Left lung (tissue), 14 donors: ENCODE data around the gene PPARA. TPM values are rescaled to one million over a fixed set of nuclear protein-coding genes. Genes with fewer than 3 reads are reported as not detected.

ENCODE experiments used
- ATAC-seq: fragments of 200-7000 bp; cut with Tn5 transposase; one replicate; pipeline ENCODE4 v1.9.1; 2020; ENCODE audit warnings: moderate library complexity
- DNase-seq, 4 donors: peaks; one replicate each; pipeline ENCODE4 v3.0.0-alpha.2; 2013 to 2020
- H3K27ac ChIP-seq, 2 donors: fragments of 200-600 bp; sonication (generic) in 1 of 2; one replicate each; pipeline versions ENCODE4 v1.5.0 to v1.8.0; 2020 to 2021
- H3K27me3 ChIP-seq, 2 donors: fragments of 200-600 bp; sonication (generic) in 1 of 2; one replicate each; pipeline versions ENCODE4 v1.5.0 to v1.8.0; 2020 to 2021
- H3K36me3 ChIP-seq, 2 donors: fragments of 200-600 bp; sonication (generic) in 1 of 2; one replicate each; pipeline versions ENCODE4 v1.5.0 to v1.8.0; 2020 to 2021
- H3K4me1 ChIP-seq, 2 donors: fragments of 200-600 bp; one replicate each; pipeline ENCODE4 v1.8.0; 2021
- H3K4me3 ChIP-seq, 2 donors: fragments of 200-600 bp; sonication (generic) in 1 of 2; one replicate each; pipeline versions ENCODE4 v1.5.0 to v1.8.0; 2020 to 2021; ENCODE audit warnings: mild to moderate bottlenecking in 1 of 2
- H3K9me3 ChIP-seq, 2 donors: fragments of 200-600 bp; sonication (generic) in 1 of 2; one replicate each; pipeline versions ENCODE4 v1.5.0 to v1.8.0; 2020 to 2021
- CTCF ChIP-seq, 2 donors: fragments of 200-600 bp; sonication (generic) in 1 of 2; IDR thresholded peaks; one replicate each; pipeline versions ENCODE4 v1.5.0 to v1.8.0; 2021; ENCODE audit warnings: antibody characterized with exemption in 2 of 2
- intact Hi-C, 2 donors: fragments of 100-400 bp; cut with DNase I; formaldehyde crosslinking; loops; one replicate each; pipeline versions ENCODE4 v1.11.2 to v1.14.2; 2022
- long read RNA-seq, 12 donors: library from polyadenylated mRNA in 2 of 12; unstranded in 2 of 12; transcript quantifications; one replicate each; pipeline ENCODE4 v2.0.0 and lab custom pipeline, GENCODE V29; 2019 to 2026
- polyA plus RNA-seq, 6 donors: library from polyadenylated mRNA; unstranded; fragments of 120-200 nt; gene quantifications; one replicate each; pipeline ENCODE4 v1.2.1, GENCODE V29; 2013; ENCODE audit not compliant: insufficient read length in 6 of 6
- total RNA-seq, 2 donors: library from RNA; stranded (reverse); fragmentation: NEBNext Ultra II Directional; extraction: Animal tissue kit (Norgen Biotek cat#: 25700); gene quantifications; one replicate each; pipeline ENCODE4 v1.2.1, GENCODE V29; 2021
- donor health status: DM: no; HTN: yes; CAD: no.
- donor health status: DM: no; HTN: no; CAD: no.

PPARA gene
- total RNA-seq (10 to 100 TPM; 19.4 to 22.3 TPM), polyA plus RNA-seq (10 to 100 TPM; 13.8 to 16.5 (median 15.2) TPM)
- long read RNA-seq, donor 1, result 0 reads
- long read RNA-seq, donor 2, partial matches to known transcripts, result 0 of 1 reads
- long read RNA-seq, donor 2, other reads (novel, unspliced or antisense), result 0 of 1 reads
- long read RNA-seq, donor 3, result 0 reads
- long read RNA-seq, donor 4, partial matches to known transcripts, result 0 of 3 reads
- long read RNA-seq, donor 4, other reads (novel, unspliced or antisense), result 3 of 3 reads
- long read RNA-seq, donor 5, partial matches to known transcripts, result 0 of 6 reads
- long read RNA-seq, donor 5, other reads (novel, unspliced or antisense), result 5 of 6 reads
- long read RNA-seq, donor 6, full-length matches to known transcripts, result 1 of 1 reads
- long read RNA-seq, donor 6, partial matches to known transcripts, result 0 of 1 reads
- long read RNA-seq, donor 6, other reads (novel, unspliced or antisense), result 0 of 1 reads
- long read RNA-seq, donor 7, result 0 reads
- long read RNA-seq, donor 8, partial matches to known transcripts, result 0 of 1 reads
- long read RNA-seq, donor 8, other reads (novel, unspliced or antisense), result 0 of 1 reads
- long read RNA-seq, donor 9, result 0 reads
- long read RNA-seq, donor 10, partial matches to known transcripts, result 0 of 1 reads
- long read RNA-seq, donor 10, other reads (novel, unspliced or antisense), result 1 of 1 reads
- long read RNA-seq, donor 11, result 0 reads
- long read RNA-seq, donor 12, full-length matches to known transcripts, result 1 of 6 reads
- long read RNA-seq, donor 12, partial matches to known transcripts, result 0 of 6 reads
- long read RNA-seq, donor 12, other reads (novel, unspliced or antisense), result 5 of 6 reads

- TF ChIP-seq CTCF (IDR thresholded peaks at IDR 0.05), result no peak
- Histone ChIP-seq H3K36me3 (peaks cover 0 to 8% of the 10 kb centered on the region in 2 donors), H3K4me1 (peaks cover 7 to 26% of the 10 kb centered on the region in 2 donors), H3K4me3 (peak within 1 kb of the TSS; percentile 88 to 92), H3K27ac (peak within 1 kb of the TSS; percentile 68 to 74), H3K27me3 (peaks cover 0 to 24% of the 10 kb centered on the region in 2 donors), H3K9me3 (no peaks in the 10 kb centered on the region)
- DNase-seq (peak; percentile 75 to 98 (median 89)), ATAC-seq (peak; percentile 93)
- intact Hi-C loops, result no loop called here
Measured at GRCh38 chr22:46150034-46150654, at the start of gene PPARA. Gene PPARA (plus strand): TSS chr22:46150526. CDS start chr22:46198384, 47,858 bp downstream.

GRCh38 chr22:46102159-46102558, 48.2 kb upstream of the PPARA start:
- peaks cover 29 to 65% of the 10 kb centered on the region in 2 donors for H3K4me1 ChIP-seq
- H3K27me3 ChIP-seq, result no peaks in the 10 kb centered on the region
- TF ChIP-seq CTCF (IDR thresholded peaks at IDR 0.05), result no peak
- intact Hi-C loops, result no loop called here
- peaks cover 0 to 100% of the 10 kb centered on the region in 2 donors for H3K36me3 ChIP-seq
- no peak overlapping the region for H3K4me3 ChIP-seq
- no peaks in the 10 kb centered on the region for H3K9me3 ChIP-seq
- DNase-seq (no peak), ATAC-seq (no peak)
- peak overlapping the region; percentile 20 to 75 for H3K27ac ChIP-seq

- peaks cover 0 to 100% of the 10 kb centered on the region in 2 donors for H3K36me3 ChIP-seq
- no peak for ATAC-seq
- H3K9me3 ChIP-seq, result no peaks in the 10 kb centered on the region
- TF ChIP-seq CTCF (IDR thresholded peaks at IDR 0.05), result no peak
- H3K27me3 ChIP-seq, result no peaks in the 10 kb centered on the region
- H3K4me1 ChIP-seq, result peaks cover 35 to 68% of the 10 kb centered on the region in 2 donors
- no peak overlapping the region for H3K4me3 ChIP-seq
- intact Hi-C loops, result no loop called here
- peak overlapping the region; percentile 20 to 75 for H3K27ac ChIP-seq
- no peak for DNase-seq
Measured at GRCh38 chr22:46102752-46103151, 47.6 kb upstream of the PPARA start.

- no peak for ATAC-seq
- Histone ChIP-seq H3K27ac (peak overlapping the region; percentile 72 to 75), H3K4me1 (peaks cover 39 to 68% of the 10 kb centered on the region in 2 donors), H3K4me3 (no peak overlapping the region), H3K36me3 (peaks cover 0 to 100% of the 10 kb centered on the region in 2 donors), H3K27me3 (no peaks in the 10 kb centered on the region), H3K9me3 (no peaks in the 10 kb centered on the region)
- intact Hi-C loops, result no loop called here
- no peak for TF ChIP-seq CTCF (IDR thresholded peaks at IDR 0.05)
- no peak for DNase-seq
Measured at GRCh38 chr22:46103181-46103580, 47.1 kb upstream of the PPARA start.
